HepG2 (cell line): ENCODE measurements around the gene AFAP1. TPM values are rescaled to one million over a fixed set of nuclear protein-coding genes. Genes with fewer than 3 reads are reported as not detected.

Source experiments
- ATAC-seq: fragments of 200-7000 bp; cut with Tn5 transposase; 3 replicates; pipeline ENCODE4 v1.9.1; 2020; ENCODE audit warnings: mild to moderate bottlenecking, moderate library complexity
- BruUV-seq: library from RNA; stranded (reverse); fragments of 400-500 nt; replicated peaks from 2 replicates; lab custom pipeline; 2021; lab: Mats Ljungman, UMichigan
- CTCF ChIA-PET: fragments of 300-600 bp; formaldehyde crosslinking; extraction: SDS; loops from one replicate; lab custom pipeline; 2021; ENCODE audit warnings: low total read pairs, inconsistent platforms, low intra/inter-chr PET ratio; lab: Yijun Ruan, JAX
- POLR2A ChIA-PET: fragments of 350-600 bp; sonication (Branson Sonifier 250); formaldehyde crosslinking; loops from one replicate; lab custom pipeline; 2020; ENCODE audit warnings: antibody characterized with exemption, inconsistent platforms; lab: Yijun Ruan, JAX
- DNase-seq: peaks from one replicate; pipeline ENCODE4 v3.0.0-alpha.2; 2015; ENCODE audit warnings: low spot score
- FAIRE-seq: peaks from 3 replicates; lab custom pipeline; 2011; peaks lifted over from hg19 to GRCh38; lab: Jason Lieb, UNC
- H2AFZ ChIP-seq: one replicate; pipeline ENCODE4 v1.6.1; 2011; ENCODE audit warnings: low read length, inconsistent platforms
- H3K27ac ChIP-seq: fragments of 300-600 bp; 3 replicates; pipeline ENCODE4 v1.8.0; 2011; ENCODE audit warnings: mixed run types, mild to moderate bottlenecking, mixed read lengths, low read length, inconsistent platforms; ENCODE audit not compliant: insufficient read depth; ENCODE audit errors: extremely low read length
- H3K27me3 ChIP-seq, 2 experiments: fragments of 200-600 bp in 1 of 2; 2 replicates in 1 of 2; 3 replicates in 1 of 2; pipeline versions ENCODE4 v1.6.0 to v1.8.0; 2011; ENCODE audit warnings: low read length in 2 of 2, mild to moderate bottlenecking in 2 of 2, moderate library complexity in 2 of 2, inconsistent platforms in 1 of 2; ENCODE audit not compliant: insufficient read depth in 2 of 2, control insufficient read depth in 1 of 2
- H3K36me3 ChIP-seq, 2 experiments: fragments of 200-600 bp in 1 of 2; replicated peaks in 1 of 2; 2 replicates in 1 of 2; 3 replicates in 1 of 2; pipeline versions ENCODE4 v1.5.1 to v1.8.0; 2011; ENCODE audit warnings: low read length in 2 of 2, inconsistent platforms in 1 of 2; ENCODE audit not compliant: insufficient read depth in 2 of 2, control insufficient read depth in 1 of 2
- H3K4me1 ChIP-seq: 2 replicates; pipeline ENCODE4 v1.5.1; 2012; ENCODE audit warnings: low read length, inconsistent platforms; ENCODE audit not compliant: insufficient read depth
- H3K4me2 ChIP-seq: 2 replicates; pipeline ENCODE4 v1.6.0; 2011; ENCODE audit warnings: low read depth, low read length, inconsistent platforms
- H3K4me3 ChIP-seq, 3 experiments: fragments of 200-600 bp in 1 of 3; sonication (generic), shearing (Covaris generic) in 1 of 3; replicated peaks in 1 of 3; 2 replicates each; pipeline ENCODE4 v1.5.1; 2011 to 2016; ENCODE audit warnings: low read length in 3 of 3, inconsistent platforms in 2 of 3, low read depth in 2 of 3, mild to moderate bottlenecking in 2 of 3, control low read depth in 1 of 3, mixed read lengths in 1 of 3; ENCODE audit not compliant: insufficient read depth in 1 of 3
- H3K79me2 ChIP-seq: one replicate; pipeline ENCODE4 v1.6.1; 2011; ENCODE audit warnings: low read length, inconsistent platforms; ENCODE audit not compliant: insufficient read depth
- H3K9ac ChIP-seq: 2 replicates; pipeline ENCODE4 v1.6.0; 2011; ENCODE audit warnings: mild to moderate bottlenecking, low read depth, low read length, inconsistent platforms; ENCODE audit not compliant: insufficient read depth
- H3K9me3 ChIP-seq: 2 replicates; pipeline ENCODE4 v1.5.1; 2012; ENCODE audit warnings: mild to moderate bottlenecking, low read length
- H4K20me1 ChIP-seq: 2 replicates; pipeline ENCODE4 v1.6.0; 2011; ENCODE audit warnings: inconsistent platforms, mild to moderate bottlenecking, low read length, moderate library complexity; ENCODE audit not compliant: insufficient read depth
- ATF2 ChIP-seq: sonication (generic); formaldehyde crosslinking; IDR thresholded peaks from 2 replicates; pipeline ENCODE4 v1.4.0; 2020; ENCODE audit warnings: missing genetic modification reagents
- ESRRA ChIP-seq: sonication (generic); formaldehyde crosslinking; IDR thresholded peaks from 2 replicates; pipeline ENCODE4 v1.5.1; 2020; ENCODE audit warnings: mild to moderate bottlenecking, low read depth, missing genetic modification reagents
- HIVEP1 ChIP-seq: sonication (generic); formaldehyde crosslinking; IDR thresholded peaks from 2 replicates; pipeline ENCODE4 v1.4.0; 2020; ENCODE audit warnings: mild to moderate bottlenecking, missing genetic modification reagents
- SOX5 ChIP-seq: IDR thresholded peaks from 2 replicates; pipeline ENCODE4 v1.6.1; 2016; ENCODE audit warnings: borderline replicate concordance
- ZNF253 ChIP-seq: sonication (generic); formaldehyde crosslinking; IDR thresholded peaks from 2 replicates; pipeline ENCODE4 v1.8.0; 2022; ENCODE audit warnings: mild to moderate bottlenecking, missing genetic modification reagents, borderline replicate concordance
- ZNF496 ChIP-seq: sonication (generic); formaldehyde crosslinking; IDR thresholded peaks from 2 replicates; pipeline ENCODE4 v1.8.1; 2023; ENCODE audit warnings: mild to moderate bottlenecking, moderate library complexity, missing genetic modification reagents; ENCODE audit not compliant: insufficient replicate concordance
- ZNF562 ChIP-seq: sonication (generic); formaldehyde crosslinking; IDR thresholded peaks from 2 replicates; pipeline ENCODE4 v1.8.0; 2022; ENCODE audit warnings: missing genetic modification reagents, borderline replicate concordance
- ZNF605 ChIP-seq: sonication (generic); formaldehyde crosslinking; IDR thresholded peaks from 2 replicates; pipeline ENCODE4 v1.8.0; 2022; ENCODE audit warnings: mild to moderate bottlenecking, missing genetic modification reagents
- WGBS: methylation state at CpG from one replicate; pipeline ENCODE4 v1.1.6; 2017; ENCODE audit warnings: low lambda C conversion rate; 5-methylcytosine and 5-hydroxymethylcytosine counted together
- in situ Hi-C: cut with HindIII; loops from 2 replicates; pipeline ENCODE4 v1.10.0; 2017; ENCODE audit warnings: low pct_unique_long_range_greater_than_20kb; ENCODE audit not compliant: extremely low pct_ligation_motif_present
- intact Hi-C: fragments of 100-400 bp; cut with micrococcal nuclease; formaldehyde crosslinking; loops from one replicate; pipeline ENCODE4 v1.10.0; 2022; ENCODE audit not compliant: unreplicated experiment
- polyA plus RNA-seq, 8 experiments: library from polyadenylated mRNA; depleted of rRNA in 3 of 8; stranded (reverse) in 7 of 8; unstranded in 1 of 8; fragments of >200 nt; fragmentation: Illumina TruSeq in 4 of 8; extraction: Trizol in 4 of 8; gene quantifications; 2 replicates each; pipeline versions ENCODE4 v1.2.1 to v1.2.3, GENCODE V29; 2011 to 2016; ENCODE audit warnings: low read depth in 4 of 8, missing spikeins in 1 of 8, mixed read lengths in 1 of 8; ENCODE audit not compliant: insufficient read depth in 1 of 8
- total RNA-seq, 5 experiments: library from RNA; depleted of rRNA; stranded (reverse); fragments of >200 nt; fragmentation: Illumina TruSeq; extraction: Trizol; gene quantifications; 2 replicates each; pipeline ENCODE4 v1.2.3, GENCODE V29; 2016; ENCODE audit warnings: low read depth in 1 of 5
- TF ChIP-seq, protein P1 (sequence below): sonication (generic); formaldehyde crosslinking; IDR thresholded peaks from 2 replicates; pipeline ENCODE4 v1.8.0; 2022; ENCODE audit warnings: missing genetic modification reagents, low read depth, mild to moderate bottlenecking, borderline replicate concordance

AFAP1 gene
- total and polyA plus RNA-seq, 2 of the 13 experiments (the other 11 are each of a cell fraction or from before 2014, with no cell fraction given), result 2.5 TPM

DNA sequence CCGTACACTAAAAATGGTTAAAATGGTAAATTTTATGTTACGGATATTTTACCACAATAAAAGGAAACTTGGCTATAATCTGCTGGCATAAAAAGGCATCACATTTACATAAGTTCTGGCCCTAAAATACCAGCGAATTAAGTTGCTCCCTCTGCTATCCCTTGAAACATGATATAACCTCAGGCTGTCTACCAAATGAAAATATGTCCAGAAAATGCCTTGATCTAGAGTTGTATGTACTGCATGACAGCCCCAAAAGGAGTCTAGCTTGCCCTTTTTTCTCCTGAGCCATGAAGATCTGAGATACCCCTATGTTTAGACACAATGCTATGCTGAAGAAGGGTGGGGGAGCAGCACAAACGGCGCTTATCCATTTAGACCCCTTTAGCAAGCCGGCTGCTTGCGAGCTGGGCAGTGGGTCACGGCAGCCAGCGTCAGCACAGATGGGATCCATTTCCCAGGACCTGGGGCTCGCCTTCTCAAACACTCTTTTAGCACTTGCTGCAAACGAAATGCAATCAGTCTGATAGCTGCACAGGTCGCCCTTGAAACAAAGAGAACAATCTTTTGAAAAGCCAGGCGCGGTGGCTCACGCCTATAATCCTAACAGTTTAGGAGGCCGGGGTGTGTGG is 77.0 kb downstream of the AFAP1 start:
- Histone ChIP-seq H3K4me2 (no peak overlapping the region), H4K20me1 (no peaks in the 10 kb centered on the region), H3K36me3 (peaks cover 0 to 8% of the 10 kb centered on the region in 2 experiments; a peak in 1 of 5 replicates), H3K9ac (no peak overlapping the region), H3K79me2 (no peaks in the 10 kb centered on the region), H2AFZ (no peak overlapping the region), H3K4me3 (no peak overlapping the region), H3K27ac (no peak overlapping the region), H3K4me1 (peaks cover 25% of the 10 kb centered on the region), H3K27me3 (no peaks in the 10 kb centered on the region; a peak in 1 of 5 replicates), H3K9me3 (no peaks in the 10 kb centered on the region)
- DNase-seq (no peak), ATAC-seq (no peak), FAIRE-seq (no peak)
- no TSS peak for BruUV-seq
- CTCF ChIA-PET, result no interaction called here
- WGBS, result 92% methylated on average over 16 of the region's 16 CpGs
- in situ Hi-C loops (no loop called here), intact Hi-C loops (no loop called here)
- POLR2A ChIA-PET, result no interaction called here
- TF ChIP-seq ZNF253 (CRISPR knock-in tag) (no peak), SOX5 (no peak), ZNF562 (no peak)

- 95% methylated on average over 6 of the region's 6 CpGs for WGBS
- Histone ChIP-seq H2AFZ (no peak overlapping the region), H4K20me1 (no peaks in the 10 kb centered on the region), H3K79me2 (no peaks in the 10 kb centered on the region), H3K4me1 (peaks cover 38% of the 10 kb centered on the region), H3K27ac (no peak overlapping the region), H3K27me3 (no peaks in the 10 kb centered on the region; a peak in 1 of 5 replicates), H3K9ac (no peak overlapping the region), H3K4me3 (no peak overlapping the region), H3K4me2 (no peak overlapping the region), H3K36me3 (peaks cover 0 to 8% of the 10 kb centered on the region in 2 experiments; a peak in 1 of 5 replicates), H3K9me3 (no peaks in the 10 kb centered on the region)
- in situ Hi-C loops, result no loop called here
- ChIA-PET CTCF (no interaction called here), POLR2A (no interaction called here)
- ATAC-seq, result no peak
- TF ChIP-seq ZNF605 (CRISPR knock-in tag) (no peak), ESRRA (CRISPR knock-in tag) (no peak), HIVEP1 (CRISPR knock-in tag) (no peak), ATF2 (no peak), ZNF496 (CRISPR knock-in tag) (no peak)
- TF ChIP-seq, protein P1, sequence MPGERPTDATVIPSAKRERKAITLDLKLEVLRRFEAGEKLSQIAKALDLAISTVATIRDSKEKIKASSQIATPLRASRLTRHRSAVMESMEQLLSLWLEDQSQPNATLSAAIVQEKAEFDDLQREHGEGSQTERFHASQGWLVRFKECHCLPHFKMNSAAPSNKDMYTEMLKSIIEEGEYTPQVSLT, result no peak
- no peak for FAIRE-seq
- no peak for DNase-seq
- no TSS peak for BruUV-seq
- intact Hi-C loops, result no loop called here
Observed at GRCh38 chr4:7861440-7861881, 78.2 kb downstream of the AFAP1 start.
